HUES48 (cell line): ENCODE results near the gene RASSF8.

Experiments
- H3K27ac ChIP-seq: one replicate; pipeline ENCODE4 v1.7.0; 2013; ENCODE audit warnings: low read depth, low read length, inconsistent platforms
- H3K27me3 ChIP-seq: 2 replicates; pipeline ENCODE4 v1.6.1; 2013; ENCODE audit warnings: mild to moderate bottlenecking, low read length; ENCODE audit not compliant: control insufficient read depth, insufficient read depth
- H3K36me3 ChIP-seq: 2 replicates; pipeline ENCODE4 v1.6.1; 2013; ENCODE audit warnings: low read length; ENCODE audit not compliant: control insufficient read depth, insufficient read depth
- H3K4me1 ChIP-seq: 2 replicates; pipeline ENCODE4 v1.6.1; 2013; ENCODE audit warnings: mild to moderate bottlenecking, low read length; ENCODE audit not compliant: control insufficient read depth, insufficient read depth
- H3K4me3 ChIP-seq: 2 replicates; pipeline ENCODE4 v1.5.1; 2013; ENCODE audit warnings: mild to moderate bottlenecking, low read depth, low read length
- H3K9ac ChIP-seq: 2 replicates; pipeline ENCODE4 v1.6.1; 2013; ENCODE audit warnings: mild to moderate bottlenecking, low read depth, low read length, moderate library complexity
- H3K9me3 ChIP-seq: 2 replicates; pipeline ENCODE4 v1.6.1; 2013; ENCODE audit warnings: low read length; ENCODE audit not compliant: control insufficient read depth, insufficient read depth

The RASSF8 gene

GRCh38 chr12:25960961-25961360 lies 2.5 kb downstream of the RASSF8 start:
- peaks cover 12% of the 10 kb centered on the region for H3K4me1 ChIP-seq
- H3K9me3 ChIP-seq, result no peaks in the 10 kb centered on the region
- no peaks in the 10 kb centered on the region for H3K36me3 ChIP-seq
- no peak overlapping the region for H3K27ac ChIP-seq
- no peaks in the 10 kb centered on the region for H3K27me3 ChIP-seq
- H3K4me3 ChIP-seq, result no peak overlapping the region
- no peak overlapping the region for H3K9ac ChIP-seq

- Histone ChIP-seq H3K4me1 (peaks cover 15% of the 10 kb centered on the region), H3K27me3 (no peaks in the 10 kb centered on the region), H3K27ac (peak overlapping the region; percentile 51), H3K4me3 (no peak overlapping the region), H3K9me3 (no peaks in the 10 kb centered on the region), H3K36me3 (no peaks in the 10 kb centered on the region), H3K9ac (no peak overlapping the region)
These were observed 4.5 kb downstream of the RASSF8 start for GRCh38 chr12:25962932-25963525.

- Histone ChIP-seq H3K4me1 (peaks cover 18% of the 10 kb centered on the region), H3K9ac (no peak overlapping the region), H3K4me3 (no peak overlapping the region), H3K9me3 (no peaks in the 10 kb centered on the region), H3K27ac (no peak overlapping the region), H3K27me3 (no peaks in the 10 kb centered on the region), H3K36me3 (no peaks in the 10 kb centered on the region)
These were observed 7.2 kb downstream of the RASSF8 start for GRCh38 chr12:25965682-25966081.

GRCh38 chr12:25970082-25970481 lies 11.6 kb downstream of the RASSF8 start:
- no peak overlapping the region for H3K9ac ChIP-seq
- no peaks in the 10 kb centered on the region for H3K9me3 ChIP-seq
- no peak overlapping the region for H3K4me3 ChIP-seq
- H3K4me1 ChIP-seq, result peaks cover 30% of the 10 kb centered on the region
- no peaks in the 10 kb centered on the region for H3K36me3 ChIP-seq
- no peaks in the 10 kb centered on the region for H3K27me3 ChIP-seq
- H3K27ac ChIP-seq, result no peak overlapping the region

- Histone ChIP-seq H3K4me1 (peaks cover 30% of the 10 kb centered on the region), H3K9ac (no peak overlapping the region), H3K27ac (no peak overlapping the region), H3K9me3 (no peaks in the 10 kb centered on the region), H3K27me3 (no peaks in the 10 kb centered on the region), H3K4me3 (no peak overlapping the region), H3K36me3 (no peaks in the 10 kb centered on the region)
These were observed 12.6 kb downstream of the RASSF8 start for GRCh38 chr12:25970916-25971653.

GRCh38 chr12:25971654-25972041 lies 13.2 kb downstream of the RASSF8 start:
- Histone ChIP-seq H3K4me3 (no peak overlapping the region), H3K27ac (no peak overlapping the region), H3K36me3 (no peaks in the 10 kb centered on the region), H3K4me1 (peaks cover 29% of the 10 kb centered on the region), H3K27me3 (no peaks in the 10 kb centered on the region), H3K9ac (no peak overlapping the region), H3K9me3 (no peaks in the 10 kb centered on the region)

- Histone ChIP-seq H3K4me3 (no peak overlapping the region), H3K36me3 (no peaks in the 10 kb centered on the region), H3K9ac (no peak overlapping the region), H3K9me3 (no peaks in the 10 kb centered on the region), H3K27me3 (no peaks in the 10 kb centered on the region), H3K4me1 (peaks cover 19% of the 10 kb centered on the region), H3K27ac (no peak overlapping the region)
These were observed 14.3 kb downstream of the RASSF8 start for GRCh38 chr12:25972783-25973182.

GRCh38 chr12:25975179-25975578 lies 16.7 kb downstream of the RASSF8 start:
- no peak overlapping the region for H3K9ac ChIP-seq
- H3K4me1 ChIP-seq, result peaks cover 25% of the 10 kb centered on the region
- no peaks in the 10 kb centered on the region for H3K27me3 ChIP-seq
- no peaks in the 10 kb centered on the region for H3K9me3 ChIP-seq
- no peak overlapping the region for H3K27ac ChIP-seq
- no peak overlapping the region for H3K4me3 ChIP-seq
- H3K36me3 ChIP-seq, result no peaks in the 10 kb centered on the region

- peaks cover 25% of the 10 kb centered on the region for H3K4me1 ChIP-seq
- no peak overlapping the region for H3K27ac ChIP-seq
- H3K27me3 ChIP-seq, result no peaks in the 10 kb centered on the region
- no peaks in the 10 kb centered on the region for H3K9me3 ChIP-seq
- no peak overlapping the region for H3K4me3 ChIP-seq
- H3K9ac ChIP-seq, result no peak overlapping the region
- no peaks in the 10 kb centered on the region for H3K36me3 ChIP-seq
These were observed 17.2 kb downstream of the RASSF8 start for GRCh38 chr12:25975682-25976081.

GRCh38 chr12:25976289-25976688 lies 17.8 kb downstream of the RASSF8 start:
- H3K36me3 ChIP-seq, result no peaks in the 10 kb centered on the region
- H3K9ac ChIP-seq, result no peak overlapping the region
- H3K27ac ChIP-seq, result no peak overlapping the region
- no peaks in the 10 kb centered on the region for H3K27me3 ChIP-seq
- peaks cover 20% of the 10 kb centered on the region for H3K4me1 ChIP-seq
- no peaks in the 10 kb centered on the region for H3K9me3 ChIP-seq
- no peak overlapping the region for H3K4me3 ChIP-seq

- Histone ChIP-seq H3K27me3 (no peaks in the 10 kb centered on the region), H3K36me3 (no peaks in the 10 kb centered on the region), H3K4me1 (peaks cover 17% of the 10 kb centered on the region), H3K9ac (no peak overlapping the region), H3K27ac (no peak overlapping the region), H3K9me3 (no peaks in the 10 kb centered on the region), H3K4me3 (no peak overlapping the region)
These were observed 18.6 kb downstream of the RASSF8 start for GRCh38 chr12:25977047-25977446.
